SK-N-SH treated with all-trans-retinoic acid at 6 μM for 48 hours (cell line): ENCODE measurements around the gene SPECC1L.

Experiments
- BACH2 ChIP-seq: fragments of 250-450 bp; sonication (Bioruptor Pico); IDR thresholded peaks from 2 replicates; pipeline ENCODE4 v1.9.0; 2021; ENCODE audit warnings: mild to moderate bottlenecking, borderline replicate concordance
- CSDC2 ChIP-seq: fragments of 250-450 bp; sonication (Bioruptor Pico); IDR thresholded peaks from 2 replicates; pipeline ENCODE4 v1.5.0; 2020; ENCODE audit warnings: mild to moderate bottlenecking, moderate library complexity
- RARB ChIP-seq: fragments of 250-450 bp; sonication (Bioruptor Pico); IDR thresholded peaks from 2 replicates; pipeline ENCODE4 v1.8.0; 2021; ENCODE audit warnings: mild to moderate bottlenecking, moderate library complexity
- TOX ChIP-seq: fragments of 250-450 bp; sonication (Bioruptor Pico); IDR thresholded peaks from 2 replicates; pipeline ENCODE4 v1.8.0; 2021; ENCODE audit warnings: mild to moderate bottlenecking, moderate library complexity, borderline replicate concordance
- ZFP3 ChIP-seq: fragments of 250-450 bp; sonication (Bioruptor Pico); IDR thresholded peaks from 2 replicates; pipeline ENCODE4 v1.5.0; 2020; ENCODE audit warnings: mild to moderate bottlenecking, moderate library complexity
- ZFP30 ChIP-seq: fragments of 450-650 bp; formaldehyde crosslinking; IDR thresholded peaks from 2 replicates; pipeline ENCODE4 v1.5.0; 2022; ENCODE audit warnings: mild to moderate bottlenecking, moderate library complexity
- ZNF565 ChIP-seq: fragments of 450-650 bp; formaldehyde crosslinking; conservative IDR thresholded peaks from 2 replicates; pipeline ENCODE4 v1.5.0; 2020; ENCODE audit warnings: low read depth, mild to moderate bottlenecking, moderate library complexity
- ZNF70 ChIP-seq: fragments of 450-650 bp; formaldehyde crosslinking; IDR thresholded peaks from 2 replicates; pipeline ENCODE4 v1.5.0; 2020; ENCODE audit warnings: mild to moderate bottlenecking, moderate library complexity
- TF ChIP-seq, protein P1 (sequence below): fragments of 250-450 bp; sonication (Bioruptor Pico); IDR thresholded peaks from 2 replicates; pipeline ENCODE4 v1.5.1; 2020; ENCODE audit warnings: low read depth, mild to moderate bottlenecking, moderate library complexity
- TF ChIP-seq, protein P2 (sequence below): fragments of 250-450 bp; sonication (Bioruptor Pico); IDR thresholded peaks from 2 replicates; pipeline ENCODE4 v1.8.0; 2020; ENCODE audit warnings: mild to moderate bottlenecking, moderate library complexity, borderline replicate concordance
- TF ChIP-seq, protein P3 (sequence below): fragments of 250-450 bp; sonication (Bioruptor Pico); IDR thresholded peaks from 2 replicates; pipeline ENCODE4 v1.5.1; 2021; ENCODE audit warnings: mild to moderate bottlenecking, moderate library complexity

DNA sequence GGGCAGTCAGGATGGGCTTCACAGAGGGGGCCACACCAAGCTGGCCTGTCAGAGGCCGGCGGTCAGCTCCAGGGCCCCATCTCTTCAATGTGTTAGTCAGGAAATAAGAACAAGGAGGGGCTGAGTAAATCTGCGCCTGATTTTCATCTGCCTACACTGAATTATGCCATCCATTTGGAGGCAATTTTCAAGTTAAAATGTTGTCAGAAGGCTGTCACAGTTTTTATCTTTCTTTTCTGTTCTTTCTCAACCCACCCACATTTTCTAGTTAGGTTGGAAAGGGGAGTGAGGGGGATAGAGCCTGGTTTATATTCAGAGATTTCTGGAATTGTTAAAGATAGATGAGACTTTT, 175.6 kb downstream of the SPECC1L start:
- TF ChIP-seq TOX (CRISPR knock-in tag) (no peak), ZNF70 (no peak), ZFP3 (CRISPR knock-in tag) (no peak), BACH2 (CRISPR knock-in tag) (no peak), CSDC2 (CRISPR knock-in tag) (no peak), ZFP30 (no peak), RARB (no peak), ZNF565 (CRISPR knock-in tag) (no peak)
- TF ChIP-seq, protein P1, sequence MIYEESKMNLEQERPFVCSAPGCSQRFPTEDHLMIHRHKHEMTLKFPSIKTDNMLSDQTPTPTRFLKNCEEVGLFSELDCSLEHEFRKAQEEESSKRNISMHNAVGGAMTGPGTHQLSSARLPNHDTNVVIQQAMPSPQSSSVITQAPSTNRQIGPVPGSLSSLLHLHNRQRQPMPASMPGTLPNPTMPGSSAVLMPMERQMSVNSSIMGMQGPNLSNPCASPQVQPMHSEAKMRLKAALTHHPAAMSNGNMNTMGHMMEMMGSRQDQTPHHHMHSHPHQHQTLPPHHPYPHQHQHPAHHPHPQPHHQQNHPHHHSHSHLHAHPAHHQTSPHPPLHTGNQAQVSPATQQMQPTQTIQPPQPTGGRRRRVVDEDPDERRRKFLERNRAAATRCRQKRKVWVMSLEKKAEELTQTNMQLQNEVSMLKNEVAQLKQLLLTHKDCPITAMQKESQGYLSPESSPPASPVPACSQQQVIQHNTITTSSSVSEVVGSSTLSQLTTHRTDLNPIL (CRISPR knock-in tag), result no peak
- TF ChIP-seq, protein P2, sequence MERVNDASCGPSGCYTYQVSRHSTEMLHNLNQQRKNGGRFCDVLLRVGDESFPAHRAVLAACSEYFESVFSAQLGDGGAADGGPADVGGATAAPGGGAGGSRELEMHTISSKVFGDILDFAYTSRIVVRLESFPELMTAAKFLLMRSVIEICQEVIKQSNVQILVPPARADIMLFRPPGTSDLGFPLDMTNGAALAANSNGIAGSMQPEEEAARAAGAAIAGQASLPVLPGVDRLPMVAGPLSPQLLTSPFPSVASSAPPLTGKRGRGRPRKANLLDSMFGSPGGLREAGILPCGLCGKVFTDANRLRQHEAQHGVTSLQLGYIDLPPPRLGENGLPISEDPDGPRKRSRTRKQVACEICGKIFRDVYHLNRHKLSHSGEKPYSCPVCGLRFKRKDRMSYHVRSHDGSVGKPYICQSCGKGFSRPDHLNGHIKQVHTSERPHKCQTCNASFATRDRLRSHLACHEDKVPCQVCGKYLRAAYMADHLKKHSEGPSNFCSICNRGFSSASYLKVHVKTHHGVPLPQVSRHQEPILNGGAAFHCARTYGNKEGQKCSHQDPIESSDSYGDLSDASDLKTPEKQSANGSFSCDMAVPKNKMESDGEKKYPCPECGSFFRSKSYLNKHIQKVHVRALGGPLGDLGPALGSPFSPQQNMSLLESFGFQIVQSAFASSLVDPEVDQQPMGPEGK (CRISPR knock-in tag), result no peak
- TF ChIP-seq, protein P3, sequence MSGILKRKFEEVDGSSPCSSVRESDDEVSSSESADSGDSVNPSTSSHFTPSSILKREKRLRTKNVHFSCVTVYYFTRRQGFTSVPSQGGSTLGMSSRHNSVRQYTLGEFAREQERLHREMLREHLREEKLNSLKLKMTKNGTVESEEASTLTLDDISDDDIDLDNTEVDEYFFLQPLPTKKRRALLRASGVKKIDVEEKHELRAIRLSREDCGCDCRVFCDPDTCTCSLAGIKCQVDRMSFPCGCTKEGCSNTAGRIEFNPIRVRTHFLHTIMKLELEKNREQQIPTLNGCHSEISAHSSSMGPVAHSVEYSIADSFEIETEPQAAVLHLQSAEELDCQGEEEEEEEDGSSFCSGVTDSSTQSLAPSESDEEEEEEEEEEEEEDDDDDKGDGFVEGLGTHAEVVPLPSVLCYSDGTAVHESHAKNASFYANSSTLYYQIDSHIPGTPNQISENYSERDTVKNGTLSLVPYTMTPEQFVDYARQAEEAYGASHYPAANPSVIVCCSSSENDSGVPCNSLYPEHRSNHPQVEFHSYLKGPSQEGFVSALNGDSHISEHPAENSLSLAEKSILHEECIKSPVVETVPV (CRISPR knock-in tag), result no peak
